HepG2 (cell line): ENCODE results near the gene MAP2K3. TPM values are rescaled to one million over a fixed set of nuclear protein-coding genes. Genes with fewer than 3 reads are reported as not detected.
A peak's percentile ranks its signal among the peaks of the same experiment; 100 is the strongest.

Experiments used
- BRD4 ChIP-seq: sonication (generic); formaldehyde crosslinking; IDR thresholded peaks from 2 replicates; pipeline ENCODE4 v1.4.0; 2020; ENCODE audit warnings: missing genetic modification reagents
- E2F2 ChIP-seq: sonication (generic); formaldehyde crosslinking; IDR thresholded peaks from 2 replicates; pipeline ENCODE4 v1.4.0; 2020; ENCODE audit warnings: missing genetic modification reagents, borderline replicate concordance
- ETV6 ChIP-seq: sonication (generic); formaldehyde crosslinking; conservative IDR thresholded peaks from 2 replicates; pipeline ENCODE4 v1.4.0; 2020; ENCODE audit warnings: missing genetic modification reagents
- HNRNPH1 ChIP-seq: fragments of 200-400 bp; formaldehyde crosslinking; optimal IDR thresholded peaks from 2 replicates; pipeline ENCODE3; 2017; ENCODE audit warnings: mild to moderate bottlenecking, low read depth, low read length
- NBN ChIP-seq: fragments of 450-650 bp; conservative IDR thresholded peaks from 2 replicates; pipeline ENCODE4 v1.6.1; 2017
- NCOR1 ChIP-seq: fragments of 200-600 bp; sonication (generic); IDR thresholded peaks from 2 replicates; pipeline ENCODE4 v1.7.0; 2017; ENCODE audit warnings: antibody characterized with exemption, low read length, borderline replicate concordance
- REPIN1 ChIP-seq: sonication (generic); formaldehyde crosslinking; IDR thresholded peaks from 2 replicates; pipeline ENCODE4 v1.8.0; 2022; ENCODE audit warnings: missing genetic modification reagents, low read depth, mild to moderate bottlenecking, borderline replicate concordance
- RORA ChIP-seq: sonication (generic); formaldehyde crosslinking; IDR thresholded peaks from 2 replicates; pipeline ENCODE4 v1.5.0; 2020; ENCODE audit warnings: mild to moderate bottlenecking, missing genetic modification reagents, moderate library complexity
- RXRA ChIP-seq: sonication (generic); formaldehyde crosslinking; IDR thresholded peaks from 2 replicates; pipeline ENCODE4 v1.5.1; 2020; ENCODE audit warnings: missing genetic modification reagents
- SMARCC2 ChIP-seq: fragments of 450-650 bp; IDR thresholded peaks from 2 replicates; pipeline ENCODE4 v1.6.1; 2017; ENCODE audit warnings: antibody characterized with exemption, mild to moderate bottlenecking
- SOX5 ChIP-seq: IDR thresholded peaks from 2 replicates; pipeline ENCODE4 v1.6.1; 2016; ENCODE audit warnings: borderline replicate concordance
- SOX6 ChIP-seq, 2 experiments: fragments of 450-650 bp in 1 of 2; sonication (generic) in 1 of 2; formaldehyde crosslinking in 1 of 2; IDR thresholded peaks; 2 replicates each; pipeline versions ENCODE4 v1.4.0 to v1.6.1; 2017 to 2020; ENCODE audit warnings: antibody characterized with exemption in 1 of 2, mild to moderate bottlenecking in 1 of 2, missing genetic modification reagents in 1 of 2
- TFAP4 ChIP-seq: sonication (generic); IDR thresholded peaks from 2 replicates; pipeline ENCODE4 v1.6.1; 2016; ENCODE audit warnings: low read depth, borderline replicate concordance
- XRCC5 ChIP-seq: fragments of 200-400 bp; formaldehyde crosslinking; optimal IDR thresholded peaks from 2 replicates; pipeline ENCODE3; 2017; ENCODE audit warnings: mild to moderate bottlenecking, low read length
- ZBTB33 ChIP-seq: sonication (generic); formaldehyde crosslinking; IDR thresholded peaks from 2 replicates; pipeline ENCODE4 v1.4.0; 2020; ENCODE audit warnings: missing genetic modification reagents
- ZMAT5 ChIP-seq: sonication (generic); formaldehyde crosslinking; IDR thresholded peaks from 2 replicates; pipeline ENCODE4 v1.5.0; 2020; ENCODE audit warnings: mild to moderate bottlenecking, low read depth, missing genetic modification reagents, borderline replicate concordance
- ZNF124 ChIP-seq: sonication (generic); formaldehyde crosslinking; IDR thresholded peaks from 2 replicates; pipeline ENCODE4 v1.4.0; 2020; ENCODE audit warnings: missing genetic modification reagents
- ZNF607 ChIP-seq: sonication (generic); formaldehyde crosslinking; IDR thresholded peaks from 2 replicates; pipeline ENCODE4 v1.5.1; 2020; ENCODE audit warnings: missing genetic modification reagents, mild to moderate bottlenecking, borderline replicate concordance
- ZNF841 ChIP-seq: sonication (generic); formaldehyde crosslinking; IDR thresholded peaks from 2 replicates; pipeline ENCODE4 v1.8.1; 2023; ENCODE audit warnings: missing genetic modification reagents, borderline replicate concordance
- ZSCAN21 ChIP-seq: sonication (generic); formaldehyde crosslinking; IDR thresholded peaks from 2 replicates; pipeline ENCODE4 v1.8.0; 2022; ENCODE audit warnings: mild to moderate bottlenecking, missing genetic modification reagents, moderate library complexity, borderline replicate concordance
- polyA plus RNA-seq, 8 experiments: library from polyadenylated mRNA; depleted of rRNA in 3 of 8; stranded (reverse) in 7 of 8; unstranded in 1 of 8; fragments of >200 nt; fragmentation: Illumina TruSeq in 4 of 8; extraction: Trizol in 4 of 8; gene quantifications; 2 replicates each; pipeline versions ENCODE4 v1.2.1 to v1.2.3, GENCODE V29; 2011 to 2016; ENCODE audit warnings: low read depth in 4 of 8, missing spikeins in 1 of 8, mixed read lengths in 1 of 8; ENCODE audit not compliant: insufficient read depth in 1 of 8
- total RNA-seq, 5 experiments: library from RNA; depleted of rRNA; stranded (reverse); fragments of >200 nt; fragmentation: Illumina TruSeq; extraction: Trizol; gene quantifications; 2 replicates each; pipeline ENCODE4 v1.2.3, GENCODE V29; 2016; ENCODE audit warnings: low read depth in 1 of 5
- TF ChIP-seq, protein P1 (sequence below): IDR thresholded peaks from 2 replicates; pipeline ENCODE4 v1.6.1; 2012; ENCODE audit warnings: inconsistent platforms
- TF ChIP-seq, protein P2 (sequence below): sonication (generic); formaldehyde crosslinking; IDR thresholded peaks from 2 replicates; pipeline ENCODE4 v1.4.0; 2020; ENCODE audit warnings: missing genetic modification reagents

Gene MAP2K3
- total and polyA plus RNA-seq, 2 of the 13 experiments (the other 11 are each of a cell fraction or from before 2014, with no cell fraction given), result 20.5 to 27.4 TPM

DNA sequence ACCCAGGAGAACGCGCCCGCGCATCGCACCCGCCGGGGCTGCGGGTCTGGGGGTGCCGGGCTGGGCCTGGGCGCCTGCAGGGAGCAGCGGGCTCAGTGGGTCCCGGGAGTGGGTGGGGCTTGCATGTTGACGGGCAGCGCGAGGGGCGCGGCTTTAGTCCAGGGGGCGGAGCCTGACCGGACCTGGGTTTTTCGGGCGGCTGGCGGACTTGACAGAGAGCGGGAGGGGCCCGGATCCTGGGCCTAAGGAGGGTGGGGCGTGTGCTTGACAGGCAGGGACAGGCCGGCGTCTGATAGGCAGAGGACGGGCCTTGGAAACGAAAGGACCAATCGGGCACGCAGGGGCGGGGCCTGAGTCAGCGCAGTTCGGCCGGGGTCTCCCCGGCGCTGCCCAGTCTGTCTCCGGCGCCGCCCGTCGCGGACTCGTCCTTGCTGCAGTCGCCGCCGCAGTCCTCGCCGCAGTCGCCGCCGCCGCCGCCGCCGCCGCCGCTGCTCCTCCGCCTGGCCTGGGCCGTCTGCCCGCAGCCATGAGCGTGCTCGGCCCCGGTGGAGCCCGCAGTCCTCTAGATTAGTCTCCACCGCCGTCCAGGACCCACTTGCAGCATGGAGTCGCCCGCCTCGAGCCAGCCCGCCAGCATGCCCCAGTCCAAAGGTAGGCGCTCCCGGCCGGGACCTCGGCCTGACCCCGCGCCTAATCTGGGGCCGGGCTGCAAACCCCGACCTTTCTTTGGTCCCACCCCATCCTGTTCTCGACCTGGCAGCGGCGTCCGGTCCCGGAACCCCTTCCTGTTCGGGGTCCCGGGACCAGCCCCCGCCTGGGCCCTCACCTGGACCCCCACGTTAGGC is at the start of gene MAP2K3 (continued):
- TF ChIP-seq BRD4 (CRISPR knock-in tag), result no peak
- TF ChIP-seq E2F2, result no peak
- no peak for TF ChIP-seq HNRNPH1
- TF ChIP-seq, protein P1, sequence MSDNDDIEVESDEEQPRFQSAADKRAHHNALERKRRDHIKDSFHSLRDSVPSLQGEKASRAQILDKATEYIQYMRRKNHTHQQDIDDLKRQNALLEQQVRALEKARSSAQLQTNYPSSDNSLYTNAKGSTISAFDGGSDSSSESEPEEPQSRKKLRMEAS, result peak; percentile 63; the same call in 1 of the 2 replicates
- TF ChIP-seq, protein P2, sequence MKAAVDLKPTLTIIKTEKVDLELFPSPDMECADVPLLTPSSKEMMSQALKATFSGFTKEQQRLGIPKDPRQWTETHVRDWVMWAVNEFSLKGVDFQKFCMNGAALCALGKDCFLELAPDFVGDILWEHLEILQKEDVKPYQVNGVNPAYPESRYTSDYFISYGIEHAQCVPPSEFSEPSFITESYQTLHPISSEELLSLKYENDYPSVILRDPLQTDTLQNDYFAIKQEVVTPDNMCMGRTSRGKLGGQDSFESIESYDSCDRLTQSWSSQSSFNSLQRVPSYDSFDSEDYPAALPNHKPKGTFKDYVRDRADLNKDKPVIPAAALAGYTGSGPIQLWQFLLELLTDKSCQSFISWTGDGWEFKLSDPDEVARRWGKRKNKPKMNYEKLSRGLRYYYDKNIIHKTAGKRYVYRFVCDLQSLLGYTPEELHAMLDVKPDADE, result no peak
- no peak for TF ChIP-seq ETV6 (CRISPR knock-in tag)
- TF ChIP-seq SOX5 (CRISPR knock-in tag), result no peak
- peak; percentile 80 for TF ChIP-seq ZNF607
- TF ChIP-seq TFAP4, result no peak
- no peak for TF ChIP-seq SMARCC2
- TF ChIP-seq SOX6 (IDR thresholded peaks at IDR 0.05), result no peak
- peak; percentile 36; the same call in 1 of the 2 replicates for TF ChIP-seq SOX6 (CRISPR knock-in tag; IDR thresholded peaks at IDR 0.05)
- no peak for TF ChIP-seq RORA (CRISPR knock-in tag)
- no peak for TF ChIP-seq XRCC5
- no peak for TF ChIP-seq REPIN1 (CRISPR knock-in tag)
- TF ChIP-seq ZSCAN21 (CRISPR knock-in tag), result peak; percentile 72; the same call in 1 of the 2 replicates
- no peak for TF ChIP-seq ZNF841 (CRISPR knock-in tag)
- TF ChIP-seq NBN, result no peak
- no peak for TF ChIP-seq RXRA
- TF ChIP-seq ZMAT5 (CRISPR knock-in tag), result no peak
- no peak for TF ChIP-seq ZNF124 (CRISPR knock-in tag)
- TF ChIP-seq NCOR1, result 0 out of 2 replicates have a peak, but pooled peaks have one; percentile 26
- TF ChIP-seq ZBTB33, result no peak
